MM.1S (cell line): Measurements from ENCODE around the gene BCAR3.

Source experiments
- EZH2phosphoT487 ChIP-seq: fragments of 300-600 bp; sonication (generic); IDR thresholded peaks from 2 replicates; pipeline ENCODE4 v1.6.1; 2018; ENCODE audit warnings: antibody characterized with exemption, low read length
- TF ChIP-seq, protein P1 (sequence below): fragments of 300-600 bp; sonication (generic); IDR thresholded peaks from 2 replicates; pipeline ENCODE4 v1.5.1; 2016; ENCODE audit warnings: antibody characterized with exemption, low read length, mixed read lengths

GRCh38 chr1:93716941-93717368 is 35.3 kb upstream of the BCAR3 start:
- TF ChIP-seq, protein P1, sequence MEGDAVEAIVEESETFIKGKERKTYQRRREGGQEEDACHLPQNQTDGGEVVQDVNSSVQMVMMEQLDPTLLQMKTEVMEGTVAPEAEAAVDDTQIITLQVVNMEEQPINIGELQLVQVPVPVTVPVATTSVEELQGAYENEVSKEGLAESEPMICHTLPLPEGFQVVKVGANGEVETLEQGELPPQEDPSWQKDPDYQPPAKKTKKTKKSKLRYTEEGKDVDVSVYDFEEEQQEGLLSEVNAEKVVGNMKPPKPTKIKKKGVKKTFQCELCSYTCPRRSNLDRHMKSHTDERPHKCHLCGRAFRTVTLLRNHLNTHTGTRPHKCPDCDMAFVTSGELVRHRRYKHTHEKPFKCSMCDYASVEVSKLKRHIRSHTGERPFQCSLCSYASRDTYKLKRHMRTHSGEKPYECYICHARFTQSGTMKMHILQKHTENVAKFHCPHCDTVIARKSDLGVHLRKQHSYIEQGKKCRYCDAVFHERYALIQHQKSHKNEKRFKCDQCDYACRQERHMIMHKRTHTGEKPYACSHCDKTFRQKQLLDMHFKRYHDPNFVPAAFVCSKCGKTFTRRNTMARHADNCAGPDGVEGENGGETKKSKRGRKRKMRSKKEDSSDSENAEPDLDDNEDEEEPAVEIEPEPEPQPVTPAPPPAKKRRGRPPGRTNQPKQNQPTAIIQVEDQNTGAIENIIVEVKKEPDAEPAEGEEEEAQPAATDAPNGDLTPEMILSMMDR, result no peak
- no peak for TF ChIP-seq EZH2phosphoT487
